ENCODE measurements around the gene PRKAG2. TPM values are rescaled to one million over a fixed set of nuclear protein-coding genes. Genes with fewer than 3 reads are reported as not detected.

The PRKAG2 gene
- total and polyA plus RNA-seq, 2 of the 13 experiments (the other 11 are each of a cell fraction or from before 2014, with no cell fraction given): 0.90 to 1.3 TPM

DNA sequence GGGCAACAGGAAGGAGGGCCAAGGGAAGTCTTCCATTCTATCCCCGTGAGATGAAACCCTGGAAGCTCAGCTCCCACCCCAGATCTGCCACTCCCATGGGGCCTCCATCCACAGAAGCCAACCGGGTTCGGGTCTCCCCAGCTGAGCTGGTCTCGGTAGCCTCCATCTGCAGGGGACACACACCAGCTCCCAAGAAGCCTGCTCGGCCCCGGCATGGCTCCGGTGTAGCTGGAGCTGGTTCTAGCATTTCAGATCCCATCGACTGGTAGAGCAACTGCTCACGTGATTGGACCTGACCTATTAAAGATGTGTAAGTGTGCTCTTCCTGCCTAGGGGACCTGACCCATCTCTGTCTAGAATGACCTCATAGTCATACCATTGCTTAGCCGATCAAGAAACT lies 138.0 kb downstream of the PRKAG2 start:
- H4K20me1 ChIP-seq (ENCODE audit: insufficient read depth, low read length): no peaks in the 10 kb centered on the region
- no peak overlapping the region for H3K4me3 ChIP-seq (replicated peaks in 1 of 3; ENCODE audit: insufficient read depth in 1 of 3, low read depth in 2 of 3, low read length in 3 of 3)
- H3K27me3 ChIP-seq (ENCODE audit: control insufficient read depth in 1 of 2, insufficient read depth in 2 of 2, low read length in 2 of 2): 0 out of 5 replicates have a peak, but pooled peaks cover 0 to 4% of the 10 kb centered on the region in 2 experiments
- FAIRE-seq: no peak
- in situ Hi-C loops (cut with HindIII; ENCODE audit: extremely low pct_ligation_motif_present, low pct_unique_long_range_greater_than_20kb) (no loop called here), intact Hi-C loops (cut with micrococcal nuclease; ENCODE audit: unreplicated experiment) (no loop called here)
- ATAC-seq: no peak
- DNase-seq (ENCODE audit: low spot score): no peak
- POLR2A ChIA-PET: no interaction called here
- H3K9ac ChIP-seq (ENCODE audit: insufficient read depth, low read depth, low read length): no peak overlapping the region
- no peaks in the 10 kb centered on the region for H3K36me3 ChIP-seq (replicated peaks in 1 of 2; ENCODE audit: control insufficient read depth in 1 of 2, insufficient read depth in 2 of 2, low read length in 2 of 2)
- CTCF ChIA-PET (ENCODE audit: low intra/inter-chr PET ratio, low total read pairs): no interaction called here
- BruUV-seq (replicated peaks): no TSS peak
- TF ChIP-seq PAXIP1 (CRISPR knock-in tag; conservative IDR thresholded peaks at IDR 0.05) (no peak), HNF4G (IDR thresholded peaks at IDR 0.05; ENCODE audit: borderline replicate concordance, low read depth, low read length) (no peak), HNF4G (CRISPR knock-in tag; IDR thresholded peaks at IDR 0.05; ENCODE audit: borderline replicate concordance, low read depth) (no peak), ZNF431 (CRISPR knock-in tag; IDR thresholded peaks at IDR 0.05; ENCODE audit: borderline replicate concordance, low read depth) (no peak), SP140L (CRISPR knock-in tag; IDR thresholded peaks at IDR 0.05; ENCODE audit: borderline replicate concordance) (no peak), MAFG (CRISPR knock-in tag; IDR thresholded peaks at IDR 0.05) (no peak), FLYWCH1 (CRISPR knock-in tag; IDR thresholded peaks at IDR 0.05) (no peak), GTF3A (CRISPR knock-in tag; conservative IDR thresholded peaks at IDR 0.05) (no peak), ZBTB20 (CRISPR knock-in tag; IDR thresholded peaks at IDR 0.05; ENCODE audit: borderline replicate concordance, low read depth) (no peak), ZNF772 (CRISPR knock-in tag; IDR thresholded peaks at IDR 0.05) (no peak), NONO (IDR thresholded peaks at IDR 0.05) (no peak), NONO (CRISPR knock-in tag; conservative IDR thresholded peaks at IDR 0.05) (no peak), RELA (CRISPR knock-in tag; IDR thresholded peaks at IDR 0.05) (no peak), ZNF24 (IDR thresholded peaks at IDR 0.05) (no peak), TFDP1 (CRISPR knock-in tag; IDR thresholded peaks at IDR 0.05; ENCODE audit: borderline replicate concordance) (no peak), SIN3A (IDR thresholded peaks at IDR 0.05; ENCODE audit: borderline replicate concordance, low read depth, low read length) (no peak), PHF8 (CRISPR knock-in tag; IDR thresholded peaks at IDR 0.05) (no peak), MTF1 (CRISPR knock-in tag; IDR thresholded peaks at IDR 0.05) (no peak)
- TF ChIP-seq, protein P1, sequence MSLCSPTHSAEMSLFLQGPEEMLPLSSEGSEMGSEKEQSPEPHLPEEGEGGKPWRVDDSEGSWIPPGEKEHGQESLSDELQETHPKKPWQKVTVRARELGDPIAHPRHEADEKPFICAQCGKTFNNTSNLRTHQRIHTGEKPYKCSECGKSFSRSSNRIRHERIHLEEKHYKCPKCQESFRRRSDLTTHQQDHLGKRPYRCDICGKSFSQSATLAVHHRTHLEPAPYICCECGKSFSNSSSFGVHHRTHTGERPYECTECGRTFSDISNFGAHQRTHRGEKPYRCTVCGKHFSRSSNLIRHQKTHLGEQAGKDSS (CRISPR knock-in tag; IDR thresholded peaks at IDR 0.05; ENCODE audit: borderline replicate concordance, low read depth): no peak
- H2AFZ ChIP-seq (ENCODE audit: low read length): no peak overlapping the region
- H3K79me2 ChIP-seq (ENCODE audit: insufficient read depth, low read length): no peaks in the 10 kb centered on the region
- H3K4me2 ChIP-seq (ENCODE audit: low read depth, low read length): no peak overlapping the region
- H3K27ac ChIP-seq (ENCODE audit: extremely low read length, insufficient read depth, low read length): no peak overlapping the region
- H3K9me3 ChIP-seq (ENCODE audit: low read length): 0 out of 2 replicates have a peak, but pooled peaks cover 4% of the 10 kb centered on the region
- 80% methylated on average over 3 of the region's 10 CpGs for WGBS (ENCODE audit: low lambda C conversion rate)
- H3K4me1 ChIP-seq (ENCODE audit: insufficient read depth, low read length): 0 out of 2 replicates have a peak, but pooled peaks cover 5% of the 10 kb centered on the region
